Nucleus accumbens (tissue), 56 donors: ENCODE results near the gene GPR26.
A peak's percentile ranks its signal among the peaks of the same experiment; 100 is the strongest.

Experiments
- DNase-seq, 56 donors: peaks; one replicate each; lab custom pipeline; 2025; lab: John Stamatoyannopoulos, UW

The GPR26 gene

GRCh38 chr10:123666318-123667236, at the start of gene GPR26:
TSS of gene GPR26 (plus strand) at chr10:123666355. CDS start at chr10:123666408, 53 bp downstream.
- DNase-seq, result no peak

DNA sequence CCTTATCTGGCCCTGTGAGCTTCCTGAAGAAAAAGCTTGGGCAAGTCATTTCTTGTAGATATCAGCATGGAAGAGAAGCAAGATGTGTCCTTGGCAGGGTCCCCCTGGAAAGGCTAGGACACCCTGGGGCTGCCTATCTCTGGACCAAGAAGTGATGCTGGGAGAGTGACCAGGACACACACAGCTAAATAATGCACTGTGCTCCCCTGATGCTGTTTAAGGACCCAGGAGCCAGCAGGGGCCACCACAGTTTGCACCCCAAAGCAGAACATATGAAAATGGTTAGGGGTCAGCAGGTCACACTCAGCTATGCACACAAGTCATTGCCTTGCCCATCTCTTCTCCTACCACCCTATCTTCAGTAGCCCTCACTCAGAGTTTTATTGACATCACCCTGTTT, 47.9 kb upstream of the GPR26 start:
- DNase-seq, result no peak

DNA sequence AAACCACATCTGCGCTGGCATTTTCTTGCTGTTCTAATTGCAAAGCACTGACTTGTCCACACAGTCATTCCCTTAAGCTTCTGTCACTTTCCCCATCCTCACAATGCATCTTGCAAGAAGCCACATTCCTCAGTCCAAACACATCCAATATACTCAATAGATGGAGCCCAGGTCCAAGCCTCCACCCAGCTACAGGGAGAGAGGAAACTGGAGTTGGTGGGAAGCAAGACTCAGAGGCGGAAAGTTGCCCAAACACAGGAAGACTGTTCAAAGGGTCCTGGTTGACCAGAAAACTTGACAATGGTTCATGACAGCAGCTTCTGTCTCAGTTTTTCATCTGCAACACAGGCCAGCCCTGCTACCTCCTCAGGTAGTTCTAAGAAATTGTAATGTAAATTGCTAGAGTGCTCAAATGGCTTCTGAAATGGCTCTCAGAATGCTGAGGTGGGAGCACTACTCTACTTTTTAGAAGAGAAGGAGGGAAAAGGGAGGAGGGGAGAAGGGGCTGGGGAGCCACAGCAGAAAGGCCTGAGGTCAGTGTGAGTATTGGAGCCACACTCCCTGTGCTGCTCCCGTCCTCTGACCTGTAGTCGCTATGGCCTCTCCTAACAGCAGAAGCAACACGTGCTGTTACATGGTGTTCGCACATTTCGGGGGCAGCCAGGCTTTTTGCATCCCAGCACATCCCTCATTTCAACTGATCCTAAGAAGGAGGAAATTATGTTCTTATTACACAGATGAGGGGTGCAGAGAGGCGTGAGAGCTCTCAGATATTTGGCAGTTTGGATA, 46.9 kb upstream of the GPR26 start:
- DNase-seq, result no peak

- no peak for DNase-seq
Observed at GRCh38 chr10:123620621-123621020, 45.5 kb upstream of the GPR26 start.

GRCh38 chr10:123621492-123621891, 44.7 kb upstream of the GPR26 start:
- no peak for DNase-seq

DNA sequence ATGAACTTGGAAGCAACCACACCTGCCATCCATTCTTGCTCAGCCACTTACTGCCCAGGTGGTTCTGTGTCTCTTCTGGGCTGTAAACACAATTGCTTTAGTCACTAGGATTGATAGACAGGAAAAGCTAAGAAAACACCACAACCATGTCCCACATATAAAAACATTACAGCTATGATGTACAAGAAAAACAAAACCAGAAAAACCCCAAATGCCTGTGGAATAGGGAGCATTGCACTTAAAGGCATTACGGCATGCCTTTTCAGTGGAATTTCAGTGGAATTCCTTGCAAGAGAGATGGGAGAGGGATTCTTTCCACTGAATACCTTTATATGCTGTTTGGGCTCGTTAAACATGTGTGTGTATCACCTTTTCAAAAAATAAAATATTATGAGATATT, 44.2 kb upstream of the GPR26 start:
- DNase-seq, result no peak

DNA sequence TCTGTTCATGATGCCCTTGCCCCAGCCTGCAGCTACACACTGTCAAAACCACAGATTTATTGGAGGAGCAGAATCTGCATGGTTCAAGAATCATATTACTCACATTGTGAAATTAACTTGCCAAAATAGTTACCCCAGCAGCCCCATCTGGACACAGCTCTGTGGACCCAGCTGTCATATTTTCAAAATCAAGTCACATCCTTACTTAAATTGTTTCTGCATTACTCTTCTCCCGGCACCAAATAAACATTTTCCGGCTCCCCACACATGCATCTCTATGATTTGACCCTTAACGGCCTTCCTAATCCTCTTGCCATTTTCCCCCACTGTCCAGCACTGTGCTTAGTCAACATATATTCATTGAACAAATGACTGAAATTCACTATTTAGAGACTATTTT, 43.8 kb upstream of the GPR26 start:
- DNase-seq, result no peak

DNA sequence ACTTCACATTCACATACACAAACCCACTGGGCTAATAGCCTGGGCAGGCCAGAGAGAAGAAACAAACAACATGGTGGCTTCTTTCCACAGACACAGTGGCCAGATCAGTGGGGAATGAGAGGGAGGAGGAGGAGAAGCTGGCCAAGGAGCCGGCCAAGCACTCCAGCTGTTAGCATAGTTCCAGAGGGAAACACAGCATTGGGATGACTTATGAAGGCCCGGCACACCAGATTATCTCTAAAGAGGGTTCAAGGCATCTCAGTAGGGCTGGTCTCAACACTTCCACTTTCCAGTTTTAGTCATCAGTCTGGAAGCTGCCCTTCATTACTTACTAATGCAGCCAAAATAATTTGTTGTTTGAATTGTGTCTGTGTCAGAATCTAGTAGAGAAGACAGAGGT, 42.1 kb upstream of the GPR26 start:
- no peak for DNase-seq

DNA sequence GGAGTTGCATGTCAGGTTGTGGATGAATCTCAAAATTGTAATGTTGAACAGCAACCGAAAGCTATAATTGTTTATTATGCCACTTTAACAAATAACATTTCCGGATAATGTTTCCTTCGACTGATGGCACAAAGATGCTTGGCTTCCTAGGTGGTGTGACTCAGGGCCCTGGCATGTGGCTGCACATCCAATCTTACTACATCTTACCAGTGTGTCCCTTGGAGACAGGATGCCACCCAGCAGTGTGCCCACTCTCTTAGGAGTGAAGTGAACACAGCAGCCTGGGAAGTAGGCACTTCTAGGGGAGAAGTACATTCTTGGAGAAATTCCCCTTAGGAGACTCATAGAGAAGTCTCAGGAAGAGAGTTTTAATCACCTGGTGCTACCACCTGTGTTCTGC, 33.0 kb upstream of the GPR26 start:
- no peak for DNase-seq

DNA sequence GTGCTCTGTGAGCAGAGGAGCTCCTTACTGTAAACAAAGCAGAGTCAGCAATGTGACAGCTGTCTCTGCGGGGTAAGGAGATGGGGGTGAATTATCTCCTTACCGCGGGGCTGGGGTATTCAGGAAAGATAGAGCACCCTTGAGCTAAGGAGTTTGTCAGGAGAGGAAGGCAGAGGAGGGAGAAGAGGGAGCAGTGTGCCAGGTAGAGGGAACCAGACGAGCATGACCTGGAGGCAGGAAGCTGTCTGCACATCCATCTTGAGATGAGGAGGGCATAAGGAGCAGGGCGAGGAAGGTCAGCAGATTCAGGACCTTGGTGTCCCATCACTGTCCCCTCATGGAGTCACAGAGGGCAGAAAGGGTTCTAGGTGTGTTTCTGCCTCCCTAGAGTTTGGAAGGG, 32.5 kb upstream of the GPR26 start:
- no peak for DNase-seq

- DNase-seq, result no peak
Observed at GRCh38 chr10:123634221-123634620, 31.9 kb upstream of the GPR26 start.

- no peak for DNase-seq
Observed at GRCh38 chr10:123635131-123635530, 31.0 kb upstream of the GPR26 start.

- DNase-seq, result no peak
Observed at GRCh38 chr10:123635745-123636144, 30.4 kb upstream of the GPR26 start.

DNA sequence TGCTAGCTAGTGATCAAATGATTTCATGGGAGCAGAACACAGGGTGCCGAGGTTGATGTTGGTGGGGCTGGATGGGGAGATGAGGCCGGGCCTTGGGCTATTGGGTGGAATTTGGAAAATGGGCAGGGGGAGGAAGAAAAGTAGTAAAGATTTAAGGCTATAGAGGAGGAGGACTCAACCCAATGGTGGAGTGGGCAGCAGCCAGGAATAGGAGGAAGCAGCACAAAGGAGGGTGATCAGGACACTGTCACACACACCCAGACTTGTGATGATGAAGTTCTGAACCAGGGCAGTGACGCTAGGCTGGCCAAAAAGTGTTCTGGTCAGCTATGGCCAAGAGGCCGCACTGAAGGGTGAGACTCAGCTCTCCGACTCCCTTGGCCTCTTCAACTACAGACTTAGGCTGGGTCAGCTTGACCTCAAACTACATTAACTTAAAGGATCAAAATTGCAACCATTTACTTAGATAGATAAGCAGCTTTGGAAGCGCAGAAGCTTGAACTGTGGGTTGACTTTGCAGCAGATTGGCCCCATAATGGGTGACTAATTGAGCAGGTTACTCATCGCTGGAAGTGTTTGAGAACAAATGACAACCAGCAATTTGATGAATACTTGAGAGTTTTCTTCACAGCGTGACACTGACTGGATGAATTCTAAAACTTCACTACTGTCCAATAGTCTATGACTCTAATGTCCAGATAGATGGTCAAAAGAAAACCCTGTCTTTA, 29.4 kb upstream of the GPR26 start:
- DNase-seq, result peak in 2 of 56 donors; percentile 5 to 23

- peak in 3 of 56 donors; percentile 2 to 12 (median 4) for DNase-seq
Observed at GRCh38 chr10:123637326-123637880, 28.8 kb upstream of the GPR26 start.

- DNase-seq, result no peak
Observed at GRCh38 chr10:123639131-123639530, 27.0 kb upstream of the GPR26 start.

GRCh38 chr10:123640016-123640535, 26.1 kb upstream of the GPR26 start:
- no peak for DNase-seq

DNA sequence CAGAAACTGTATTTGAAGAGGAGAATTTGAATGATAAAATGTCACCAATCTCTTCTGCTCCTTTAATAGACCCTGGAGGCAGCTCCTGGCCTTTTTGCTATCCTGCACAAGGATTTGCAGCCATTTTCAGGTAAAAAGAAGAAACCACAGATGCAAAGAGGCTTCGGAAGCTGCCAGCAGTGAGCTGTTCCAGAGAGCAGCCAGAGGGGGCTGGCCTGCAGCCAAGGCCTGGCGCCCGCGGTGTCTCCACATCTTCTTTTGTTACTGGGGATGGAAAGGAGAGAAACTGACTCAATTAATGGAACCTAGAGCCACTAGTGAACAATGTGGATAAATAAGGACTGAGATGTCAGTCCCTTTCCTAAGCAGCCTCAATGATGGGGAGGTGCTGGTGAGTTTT, 23.9 kb upstream of the GPR26 start:
- DNase-seq, result peak in 2 of 56 donors; percentile 15 to 32

- DNase-seq, result no peak
Observed at GRCh38 chr10:123642697-123643096, 23.5 kb upstream of the GPR26 start.

DNA sequence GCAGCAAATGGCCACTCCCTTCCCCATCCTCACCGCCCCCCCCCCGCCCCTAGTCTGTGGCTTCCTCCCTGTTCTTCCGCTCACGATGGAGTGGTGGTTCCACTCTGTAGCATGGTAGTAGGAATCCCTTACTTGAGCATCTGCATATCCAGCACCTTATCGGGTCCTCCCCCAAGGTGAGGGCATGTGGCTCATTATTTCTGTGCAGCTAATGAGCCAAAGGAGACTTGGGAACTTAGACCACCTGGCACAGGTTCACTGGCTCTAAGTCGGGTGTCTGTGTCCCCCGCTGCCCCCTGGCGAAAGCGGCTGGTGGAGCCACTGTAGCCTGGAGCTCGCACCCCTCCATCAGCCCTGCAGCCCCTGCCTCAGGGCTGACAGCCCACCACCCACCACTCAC, 22.8 kb upstream of the GPR26 start:
- no peak for DNase-seq
